Fibroblast of lung (primary cell): ENCODE results near the gene PPP1R26. TPM values are rescaled to one million over a fixed set of nuclear protein-coding genes. Genes with fewer than 3 reads are reported as not detected.

Experiments used
- DNase-seq, 2 donors: peaks; one replicate each; pipeline versions ENCODE4 v3.0.0 to v3.0.0-alpha.2; 2010; ENCODE audit warnings: low read depth in 2 of 2
- H2AFZ ChIP-seq: 2 replicates; pipeline ENCODE4 v1.5.1; 2012; ENCODE audit warnings: low read length, control low read depth, inconsistent platforms
- H3K27ac ChIP-seq: 2 replicates; pipeline ENCODE4 v1.5.1; 2011; ENCODE audit warnings: low read length, control low read depth; ENCODE audit not compliant: insufficient read depth
- H3K27me3 ChIP-seq: 2 replicates; pipeline ENCODE4 v1.5.1; 2011; ENCODE audit warnings: mild to moderate bottlenecking, low read length; ENCODE audit not compliant: control insufficient read depth, insufficient read depth
- H3K36me3 ChIP-seq: 2 replicates; pipeline ENCODE4 v1.5.1; 2011; ENCODE audit warnings: low read length; ENCODE audit not compliant: control insufficient read depth, insufficient read depth
- H3K4me1 ChIP-seq: 2 replicates; pipeline ENCODE4 v1.5.1; 2011; ENCODE audit warnings: low read length; ENCODE audit not compliant: control insufficient read depth, insufficient read depth; ENCODE audit errors: extremely low read depth
- H3K4me2 ChIP-seq: 2 replicates; pipeline ENCODE4 v1.5.1; 2011; ENCODE audit warnings: low read length, control low read depth; ENCODE audit not compliant: insufficient read depth; ENCODE audit errors: extremely low read depth
- H3K4me3 ChIP-seq, 4 experiments: fragments of 200-600 bp in 1 of 4; sonication (generic) in 1 of 4; replicated peaks in 1 of 4; 2 replicates each; pipeline ENCODE4 v1.5.1; 2011 to 2016; ENCODE audit warnings: low read length in 4 of 4, low read depth in 3 of 4, mild to moderate bottlenecking in 3 of 4, control low read depth in 2 of 4, inconsistent platforms in 1 of 4, mixed read lengths in 1 of 4; ENCODE audit not compliant: insufficient read depth in 1 of 4; ENCODE audit errors: control extremely low read depth in 1 of 4
- H3K79me2 ChIP-seq: 2 replicates; pipeline ENCODE4 v1.5.1; 2012; ENCODE audit warnings: mild to moderate bottlenecking, low read length, inconsistent platforms; ENCODE audit not compliant: control insufficient read depth, insufficient read depth
- H3K9ac ChIP-seq: 2 replicates; pipeline ENCODE4 v1.5.1; 2011; ENCODE audit warnings: mild to moderate bottlenecking, low read length, control low read depth; ENCODE audit not compliant: insufficient read depth
- H3K9me3 ChIP-seq: 2 replicates; pipeline ENCODE4 v1.5.1; 2012; ENCODE audit warnings: low read depth, low read length; ENCODE audit not compliant: control insufficient read depth, insufficient read depth
- H4K20me1 ChIP-seq: 2 replicates; pipeline ENCODE4 v1.5.1; 2011; ENCODE audit warnings: low read length; ENCODE audit not compliant: control insufficient read depth, insufficient read depth; ENCODE audit errors: extremely low read depth
- CTCF ChIP-seq, 2 donors: IDR thresholded peaks in 1 of 2; conservative IDR thresholded peaks in 1 of 2; 1 replicate in 1 of 2; 2 replicates in 1 of 2; pipeline ENCODE4 v1.5.1; 2011 to 2012; ENCODE audit warnings: low read length in 2 of 2, control low read depth in 1 of 2, inconsistent platforms in 1 of 2, low read depth in 1 of 2, mild to moderate bottlenecking in 1 of 2
- EZH2 ChIP-seq: IDR thresholded peaks from 2 replicates; pipeline ENCODE4 v1.5.1; 2012; ENCODE audit warnings: low read length, control low read depth, mild to moderate bottlenecking; ENCODE audit errors: missing control alignments
- polyA plus RNA-seq, 2 donors: library from polyadenylated mRNA; depleted of rRNA in 1 of 2; stranded (reverse) in 1 of 2; unstranded in 1 of 2; fragments of >200 nt; gene quantifications; 2 replicates each; pipeline ENCODE4 v1.2.1, GENCODE V29; 2011 to 2012; ENCODE audit warnings: missing spikeins in 1 of 2
- total RNA-seq: library from RNA; depleted of rRNA; stranded (reverse); fragments of >200 nt; gene quantifications from 2 replicates; pipeline ENCODE4 v1.2.1, GENCODE V29; 2014

Gene PPP1R26
- total and polyA plus RNA-seq, 2 donors (not counting 1 experiment from before 2014, with no cell fraction given) = 2.9 to 8.9 TPM

GRCh38 chr9:135517407-135517822 is 37.8 kb downstream of the PPP1R26 start:
- Histone ChIP-seq H3K27ac (no peak overlapping the region), H2AFZ (no peak overlapping the region), H3K9me3 (no peaks in the 10 kb centered on the region), H3K27me3 (peaks cover 4% of the 10 kb centered on the region), H3K36me3 (no peaks in the 10 kb centered on the region), H3K4me1 (no peaks in the 10 kb centered on the region), H4K20me1 (no peaks in the 10 kb centered on the region), H3K9ac (no peak overlapping the region), H3K79me2 (no peaks in the 10 kb centered on the region), H3K4me2 (no peak overlapping the region), H3K4me3 (no peak overlapping the region)
- TF ChIP-seq EZH2 = no peak
- no peak for TF ChIP-seq CTCF (conservative IDR thresholded peaks at IDR 0.05 in 1 of 2, IDR thresholded peaks at IDR 0.05 in 1 of 2; ENCODE audit: low read depth in 1 of 2, low read length in 2 of 2)
- no peak for DNase-seq

GRCh38 chr9:135519179-135519971 is 39.8 kb downstream of the PPP1R26 start:
- TF ChIP-seq EZH2 = no peak
- no peak for TF ChIP-seq CTCF (conservative IDR thresholded peaks at IDR 0.05 in 1 of 2, IDR thresholded peaks at IDR 0.05 in 1 of 2; ENCODE audit: low read depth in 1 of 2, low read length in 2 of 2)
- Histone ChIP-seq H3K9me3 (no peaks in the 10 kb centered on the region), H3K4me3 (no peak overlapping the region), H3K4me2 (no peak overlapping the region), H3K4me1 (no peaks in the 10 kb centered on the region), H3K27me3 (peaks cover 4% of the 10 kb centered on the region), H4K20me1 (no peaks in the 10 kb centered on the region), H3K79me2 (no peaks in the 10 kb centered on the region), H3K27ac (no peak overlapping the region), H3K9ac (no peak overlapping the region), H3K36me3 (no peaks in the 10 kb centered on the region), H2AFZ (no peak overlapping the region)
- DNase-seq = no peak

GRCh38 chr9:135520916-135521607 is 41.5 kb downstream of the PPP1R26 start, which contains the start of gene LCN1:
TSS of gene LCN1 (plus strand) at chr9:135521440. CDS start at chr9:135521498, 58 bp downstream.
- DNase-seq = no peak
- H3K4me3 ChIP-seq = no peak within 1 kb of the TSS

More at GRCh38 chr9:135520916-135521607, 41.5 kb downstream of the PPP1R26 start, which contains the start of gene LCN1:
- Histone ChIP-seq H3K27ac (no peak within 1 kb of the TSS), H3K27me3 (peaks cover 4% of the 10 kb centered on the region), H4K20me1 (no peaks in the 10 kb centered on the region), H3K36me3 (no peaks in the 10 kb centered on the region), H3K9me3 (no peaks in the 10 kb centered on the region), H3K4me1 (no peaks in the 10 kb centered on the region), H2AFZ (no peak within 1 kb of the TSS), H3K4me2 (no peak within 1 kb of the TSS), H3K9ac (no peak within 1 kb of the TSS), H3K79me2 (no peaks in the 10 kb centered on the region)
- TF ChIP-seq CTCF (conservative IDR thresholded peaks at IDR 0.05 in 1 of 2, IDR thresholded peaks at IDR 0.05 in 1 of 2; ENCODE audit: low read depth in 1 of 2, low read length in 2 of 2) (no peak), EZH2 (no peak)
